H9 (cell line): ENCODE data around the gene PPP1CC. TPM values are rescaled to one million over a fixed set of nuclear protein-coding genes. Genes with fewer than 3 reads are reported as not detected.

ENCODE experiments used
- DNase-seq: peaks from one replicate; pipeline ENCODE4 v3.0.0-alpha.2; 2017
- H2AFZ ChIP-seq: one replicate; pipeline ENCODE4 v1.6.1; 2013; ENCODE audit warnings: mild to moderate bottlenecking, low read length, control low read depth, moderate library complexity
- H2AK5ac ChIP-seq: 2 replicates; pipeline ENCODE4 v1.6.1; 2013; ENCODE audit warnings: low read length, control low read depth, mixed read lengths; ENCODE audit not compliant: insufficient read length
- H2BK120ac ChIP-seq: one replicate; pipeline ENCODE4 v1.6.1; 2013; ENCODE audit warnings: low read depth, mild to moderate bottlenecking, low read length, control low read depth, inconsistent platforms; ENCODE audit not compliant: poor library complexity, severe bottlenecking
- H2BK12ac ChIP-seq: 2 replicates; pipeline ENCODE4 v1.6.1; 2013; ENCODE audit warnings: low read length, control low read depth, mixed read lengths, low read depth; ENCODE audit not compliant: insufficient read length
- H2BK15ac ChIP-seq: 2 replicates; pipeline ENCODE4 v1.6.1; 2013; ENCODE audit warnings: low read depth, low read length, control low read depth
- H2BK20ac ChIP-seq: one replicate; pipeline ENCODE4 v1.6.1; 2013; ENCODE audit warnings: low read depth, mild to moderate bottlenecking, low read length, control low read depth, inconsistent platforms; ENCODE audit not compliant: poor library complexity, severe bottlenecking
- H2BK5ac ChIP-seq: 2 replicates; pipeline ENCODE4 v1.6.1; 2013; ENCODE audit warnings: low read length, control low read depth, mixed read lengths; ENCODE audit not compliant: insufficient read length
- H3K14ac ChIP-seq: 2 replicates; pipeline ENCODE4 v1.6.1; 2013; ENCODE audit warnings: low read length, control low read depth; ENCODE audit not compliant: insufficient read depth
- H3K18ac ChIP-seq: 2 replicates; pipeline ENCODE4 v1.6.1; 2013; ENCODE audit warnings: low read depth, mild to moderate bottlenecking, mixed read lengths, low read length, control low read depth; ENCODE audit not compliant: insufficient read length
- H3K23ac ChIP-seq: 2 replicates; pipeline ENCODE4 v1.6.1; 2013; ENCODE audit warnings: low read length, control low read depth, mixed read lengths, low read depth; ENCODE audit not compliant: insufficient read length
- H3K23me2 ChIP-seq: 2 replicates; pipeline ENCODE4 v1.6.1; 2013; ENCODE audit warnings: low read depth, mild to moderate bottlenecking, mixed read lengths, low read length, control low read depth; ENCODE audit not compliant: insufficient read length, poor library complexity, severe bottlenecking
- H3K27ac ChIP-seq: 2 replicates; pipeline ENCODE4 v1.5.1; 2013; ENCODE audit warnings: low read length, control low read depth, mixed read lengths, low read depth; ENCODE audit not compliant: insufficient read length
- H3K27me3 ChIP-seq: 2 replicates; pipeline ENCODE4 v1.6.1; 2013; ENCODE audit warnings: low read length, control low read depth, inconsistent platforms; ENCODE audit not compliant: insufficient read depth
- H3K4ac ChIP-seq: 2 replicates; pipeline ENCODE4 v1.6.1; 2013; ENCODE audit warnings: low read depth, mild to moderate bottlenecking, control low read depth, inconsistent platforms, low read length, moderate library complexity
- H3K4me1 ChIP-seq: 2 replicates; pipeline ENCODE4 v1.6.1; 2013; ENCODE audit warnings: low read length, control low read depth, inconsistent platforms; ENCODE audit not compliant: insufficient read depth
- H3K4me2 ChIP-seq: 2 replicates; pipeline ENCODE4 v1.6.1; 2013; ENCODE audit warnings: low read length, control low read depth, mixed read lengths; ENCODE audit not compliant: insufficient read length, insufficient read depth
- H3K56ac ChIP-seq: 2 replicates; pipeline ENCODE4 v1.6.1; 2013; ENCODE audit warnings: low read depth, mild to moderate bottlenecking, mixed read lengths, low read length, control low read depth; ENCODE audit not compliant: insufficient read length
- H3K79me1 ChIP-seq: 2 replicates; pipeline ENCODE4 v1.6.1; 2013; ENCODE audit warnings: low read depth, mild to moderate bottlenecking, moderate library complexity, low read length, control low read depth, inconsistent platforms; ENCODE audit not compliant: insufficient read depth, poor library complexity, severe bottlenecking
- H3K79me2 ChIP-seq: 2 replicates; pipeline ENCODE4 v1.6.1; 2013; ENCODE audit warnings: low read length, control low read depth, inconsistent platforms; ENCODE audit not compliant: insufficient read depth
- H3K9ac ChIP-seq: 2 replicates; pipeline ENCODE4 v1.6.1; 2013; ENCODE audit warnings: low read length, control low read depth, mixed read lengths; ENCODE audit not compliant: insufficient read length; ENCODE audit errors: extremely low read depth
- H3K9me3 ChIP-seq: one replicate; pipeline ENCODE4 v1.6.1; 2013; ENCODE audit warnings: low read depth, low read length, inconsistent platforms; ENCODE audit not compliant: control insufficient read depth
- H3T11ph ChIP-seq: one replicate; pipeline ENCODE4 v1.6.1; 2013; ENCODE audit warnings: mild to moderate bottlenecking, low read length, control low read depth, inconsistent platforms
- H4K20me1 ChIP-seq: one replicate; pipeline ENCODE4 v1.6.1; 2013; ENCODE audit not compliant: control insufficient read depth, insufficient read length, insufficient read depth
- H4K5ac ChIP-seq: 2 replicates; pipeline ENCODE4 v1.6.1; 2013; ENCODE audit warnings: low read depth, mild to moderate bottlenecking, mixed read lengths, low read length, control low read depth; ENCODE audit not compliant: insufficient read length
- H4K8ac ChIP-seq: replicated peaks from 2 replicates; pipeline ENCODE4 v1.6.1; 2013; ENCODE audit warnings: low read length, control low read depth, mixed read lengths, low read depth; ENCODE audit not compliant: insufficient read length
- H4K91ac ChIP-seq: 2 replicates; pipeline ENCODE4 v1.6.1; 2013; ENCODE audit warnings: low read depth, mild to moderate bottlenecking, moderate library complexity, mixed read lengths, low read length, control low read depth; ENCODE audit not compliant: insufficient read length
- H3K27ac Mint-ChIP-seq, 3 experiments: 2 replicates in 2 of 3; 3 replicates in 1 of 3; pipeline ENCODE4 v1.8.0; 2020 to 2021; ENCODE audit warnings: mixed read lengths in 3 of 3, mild to moderate bottlenecking in 1 of 3, moderate library complexity in 1 of 3
- H3K27me3 Mint-ChIP-seq: 2 replicates; pipeline ENCODE4 v1.8.0; 2021; ENCODE audit warnings: low read depth, mild to moderate bottlenecking, moderate library complexity, mixed read lengths
- H3K36me3 Mint-ChIP-seq, 3 experiments: 2 replicates in 2 of 3; 3 replicates in 1 of 3; pipeline ENCODE4 v1.8.0; 2020 to 2021; ENCODE audit warnings: low read depth in 3 of 3, mixed read lengths in 3 of 3; ENCODE audit not compliant: insufficient read depth in 1 of 3
- H3K4me1 Mint-ChIP-seq, 2 experiments: 2 replicates each; pipeline ENCODE4 v1.8.0; 2020; ENCODE audit warnings: mixed read lengths in 2 of 2
- H3K4me3 Mint-ChIP-seq, 2 experiments: 2 replicates in 1 of 2; 3 replicates in 1 of 2; pipeline ENCODE4 v1.8.0; 2020 to 2021; ENCODE audit warnings: mild to moderate bottlenecking in 2 of 2, mixed read lengths in 2 of 2, moderate library complexity in 1 of 2
- H3K9me3 Mint-ChIP-seq, 2 experiments: 2 replicates in 1 of 2; 3 replicates in 1 of 2; pipeline ENCODE4 v1.8.0; 2020; ENCODE audit warnings: mild to moderate bottlenecking in 2 of 2, mixed read lengths in 2 of 2, moderate library complexity in 1 of 2
- CTCF ChIP-seq: fragments of 200-600 bp; sonication (generic); conservative IDR thresholded peaks from 3 replicates; pipeline ENCODE4 v1.8.0; 2021; ENCODE audit warnings: antibody characterized with exemption, mild to moderate bottlenecking
- WGBS: extraction: QIAGEN DNeasy Blood & Tissue Kit; methylation state at CpG from one replicate; pipeline ENCODE4 v1.1.7; 2013; ENCODE audit warnings: missing lambda C conversion rate, low lambda C conversion rate, mixed read lengths; ENCODE audit not compliant: insufficient read length; ENCODE audit errors: extremely low coverage; 5-methylcytosine and 5-hydroxymethylcytosine counted together
- total RNA-seq: library from RNA; stranded (reverse); gene quantifications from 2 replicates; pipeline ENCODE4 v1.2.1, GENCODE V29; 2021

The PPP1CC gene
- total RNA-seq, 1 experiment from 2014 or later: 286 TPM

GRCh38 chr12:110767863-110768262 is 25.2 kb upstream of the PPP1CC start:
- no peak overlapping the region for H3K56ac ChIP-seq
- no peak overlapping the region for H4K5ac ChIP-seq
- no peak overlapping the region for H4K8ac ChIP-seq
- H3K14ac ChIP-seq: no peak overlapping the region
- H3K4me2 ChIP-seq: no peak overlapping the region
- H3K79me2 ChIP-seq: no peaks in the 10 kb centered on the region
- H2BK15ac ChIP-seq: no peak overlapping the region
- H3K36me3 Mint-ChIP-seq: peaks cover 0 to 5% (median 3%) of the 10 kb centered on the region in 3 experiments; a peak in 4 of 7 replicates
- peaks cover 9 to 14% of the 10 kb centered on the region in 2 experiments for H3K9me3 Mint-ChIP-seq
- no peaks in the 10 kb centered on the region for H4K20me1 ChIP-seq
- WGBS: no CpG with 5 or more reads among the region's 3 CpGs
- no peak overlapping the region for H2BK20ac ChIP-seq
- no peaks in the 10 kb centered on the region for H3K79me1 ChIP-seq
- H3K9ac ChIP-seq: no peak overlapping the region
- no peaks in the 10 kb centered on the region for H3K27me3 ChIP-seq
- H3K27ac Mint-ChIP-seq: no peak overlapping the region
- no peak for TF ChIP-seq CTCF
- H2BK12ac ChIP-seq: no peak overlapping the region
- no peak overlapping the region for H2BK120ac ChIP-seq
- H3K4me3 Mint-ChIP-seq: no peak overlapping the region
- no peaks in the 10 kb centered on the region for H3K4me1 Mint-ChIP-seq
- H3K18ac ChIP-seq: no peak overlapping the region
- H2BK5ac ChIP-seq: no peak overlapping the region
- no peak overlapping the region for H3K27ac ChIP-seq
- H3K4me1 ChIP-seq: no peaks in the 10 kb centered on the region
- H2AFZ ChIP-seq: no peak overlapping the region
- H3K23me2 ChIP-seq: no peaks in the 10 kb centered on the region
- no peak for DNase-seq
- no peaks in the 10 kb centered on the region for H3K9me3 ChIP-seq
- peaks cover 9% of the 10 kb centered on the region for H3K27me3 Mint-ChIP-seq
- H2AK5ac ChIP-seq: no peak overlapping the region
- no peak overlapping the region for H3K23ac ChIP-seq
- H3K4ac ChIP-seq: no peak overlapping the region
- H4K91ac ChIP-seq: no peak overlapping the region
- H3T11ph ChIP-seq: no peak overlapping the region
